ENCODE data around the gene TRIM71.

DNA sequence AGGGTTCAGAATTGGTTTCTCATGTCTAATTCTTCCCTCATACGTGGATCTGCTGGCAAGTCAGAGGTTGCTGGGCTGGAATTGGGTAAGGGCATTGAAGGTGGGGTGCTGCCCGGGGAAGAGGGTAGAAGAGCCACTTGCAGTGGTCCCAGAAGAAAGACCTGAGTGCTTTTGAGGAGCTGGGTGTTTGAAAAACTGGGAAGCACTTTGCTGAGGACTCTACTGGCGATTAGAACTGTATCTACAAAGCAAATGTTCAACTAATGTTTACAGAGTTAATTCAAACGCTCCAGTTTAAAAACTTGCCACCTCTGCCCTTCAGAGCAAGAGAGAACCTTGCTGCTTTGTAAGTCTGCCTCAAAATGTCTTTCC lies 21.9 kb downstream of the TRIM71 start:
- TF ChIP-seq, protein P1, sequence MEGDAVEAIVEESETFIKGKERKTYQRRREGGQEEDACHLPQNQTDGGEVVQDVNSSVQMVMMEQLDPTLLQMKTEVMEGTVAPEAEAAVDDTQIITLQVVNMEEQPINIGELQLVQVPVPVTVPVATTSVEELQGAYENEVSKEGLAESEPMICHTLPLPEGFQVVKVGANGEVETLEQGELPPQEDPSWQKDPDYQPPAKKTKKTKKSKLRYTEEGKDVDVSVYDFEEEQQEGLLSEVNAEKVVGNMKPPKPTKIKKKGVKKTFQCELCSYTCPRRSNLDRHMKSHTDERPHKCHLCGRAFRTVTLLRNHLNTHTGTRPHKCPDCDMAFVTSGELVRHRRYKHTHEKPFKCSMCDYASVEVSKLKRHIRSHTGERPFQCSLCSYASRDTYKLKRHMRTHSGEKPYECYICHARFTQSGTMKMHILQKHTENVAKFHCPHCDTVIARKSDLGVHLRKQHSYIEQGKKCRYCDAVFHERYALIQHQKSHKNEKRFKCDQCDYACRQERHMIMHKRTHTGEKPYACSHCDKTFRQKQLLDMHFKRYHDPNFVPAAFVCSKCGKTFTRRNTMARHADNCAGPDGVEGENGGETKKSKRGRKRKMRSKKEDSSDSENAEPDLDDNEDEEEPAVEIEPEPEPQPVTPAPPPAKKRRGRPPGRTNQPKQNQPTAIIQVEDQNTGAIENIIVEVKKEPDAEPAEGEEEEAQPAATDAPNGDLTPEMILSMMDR (IDR thresholded peaks at IDR 0.05) = no peak
- TF ChIP-seq POLR2AphosphoS5 (IDR thresholded peaks at IDR 0.05; ENCODE audit: low read depth, low read length) = no peak
- no peak for TF ChIP-seq TCF7L2 (IDR thresholded peaks at IDR 0.05; ENCODE audit: low read depth, low read length)

Data from Panc1 (cell line).